Prostate gland (tissue), 2 donors: Measurements from ENCODE around the gene DLGAP1. TPM values are rescaled to one million over a fixed set of nuclear protein-coding genes. Genes with fewer than 3 reads are reported as not detected.

Experiments
- DNase-seq: peaks from one replicate; pipeline ENCODE4 v3.0.0-alpha.2; 2019; ENCODE audit warnings: low spot score
- H3K27ac ChIP-seq, 2 donors: fragments of 200-600 bp; sonication (generic); 2 replicates each; pipeline ENCODE4 v1.5.1; 2017 to 2019
- H3K27me3 ChIP-seq: fragments of 200-600 bp; sonication (generic); replicated peaks from 2 replicates; pipeline ENCODE4 v1.5.1; 2019; ENCODE audit not compliant: insufficient read depth
- H3K36me3 ChIP-seq, 2 donors: fragments of 200-600 bp; sonication (generic); 1 replicate in 1 of 2; 2 replicates in 1 of 2; pipeline versions ENCODE4 v1.5.1 to v1.8.1; 2017 to 2019
- H3K4me1 ChIP-seq: fragments of 200-600 bp; sonication (generic); replicated peaks from 2 replicates; pipeline ENCODE4 v1.5.1; 2019
- H3K4me3 ChIP-seq, 2 donors: fragments of 200-600 bp; sonication (generic); 2 replicates each; pipeline ENCODE4 v1.5.1; 2017 to 2019
- H3K9me3 ChIP-seq: fragments of 200-600 bp; sonication (generic); 2 replicates; pipeline ENCODE4 v1.5.1; 2017
- CTCF ChIP-seq, 4 experiments: fragments of 200-600 bp in 2 of 4; fragments of 450-650 bp in 2 of 4; sonication (generic) in 2 of 4; IDR thresholded peaks; 1 replicate in 3 of 4; 2 replicates in 1 of 4; pipeline ENCODE4 v1.5.1; 2016 to 2019; ENCODE audit warnings: antibody characterized with exemption in 4 of 4, mild to moderate bottlenecking in 2 of 4, moderate library complexity in 2 of 4
- POLR2A ChIP-seq: fragments of 450-650 bp; IDR thresholded peaks from one replicate; pipeline ENCODE4 v1.6.1; 2016; ENCODE audit warnings: antibody characterized with exemption, mild to moderate bottlenecking
- POLR2AphosphoS5 ChIP-seq: sonication (generic); formaldehyde crosslinking; IDR thresholded peaks from one replicate; pipeline ENCODE4 v1.6.1; 2017; ENCODE audit warnings: antibody characterized with exemption
- WGBS: methylation state at CpG from one replicate; pipeline ENCODE4 v1.1.5; 2018; 5-methylcytosine and 5-hydroxymethylcytosine counted together
- intact Hi-C: fragments of 100-400 bp; cut with DNase I; formaldehyde crosslinking; loops from one replicate; pipeline ENCODE4 v1.14.2; 2022
- total RNA-seq, 2 donors: library from RNA; depleted of rRNA; stranded (reverse); fragments of >200 nt; gene quantifications; one replicate each; pipeline ENCODE4 v1.1.0, GENCODE V29; 2016

DLGAP1 gene
- total RNA-seq, 2 donors from 2014 or later = 42.2 to 66.7 TPM

- Histone ChIP-seq H3K9me3 (no peaks in the 10 kb centered on the region), H3K36me3 (no peaks in the 10 kb centered on the region), H3K4me1 (no peaks in the 10 kb centered on the region), H3K27me3 (no peaks in the 10 kb centered on the region), H3K27ac (no peak overlapping the region), H3K4me3 (no peak overlapping the region)
- no peak for DNase-seq
- 86% methylated on average over 1 of the region's 1 CpG for WGBS
- TF ChIP-seq CTCF (IDR thresholded peaks at IDR 0.05) = no peak
- TF ChIP-seq POLR2A = no peak
- no peak for TF ChIP-seq POLR2AphosphoS5
- intact Hi-C loops = loop anchor here (10.0 kb wide), 1 partner anchor 952 kb away; no protein-coding TSS in a partner anchor
Observed at GRCh38 chr18:4102901-4103300, 352.2 kb downstream of the DLGAP1 start.

DNA sequence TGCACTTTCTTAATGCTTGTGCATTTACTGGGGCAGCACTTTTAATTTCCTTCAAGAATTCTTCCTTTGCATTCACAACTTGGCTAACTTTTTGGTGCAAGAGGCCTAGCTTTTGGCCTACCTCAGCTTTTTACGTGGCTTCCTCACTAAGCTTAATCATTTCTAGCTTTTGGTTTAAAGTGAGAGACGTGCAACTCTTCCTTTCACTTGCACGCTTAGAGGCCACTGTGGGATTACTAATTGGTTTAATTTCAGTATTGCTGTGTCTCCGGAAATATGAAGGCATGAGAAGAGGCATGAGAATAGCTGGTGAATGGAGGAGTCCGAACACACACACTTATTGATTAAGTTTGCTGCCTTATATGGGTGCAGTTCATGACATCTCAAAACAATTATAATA, 354.1 kb downstream of the DLGAP1 start:
- no peaks in the 10 kb centered on the region for H3K36me3 ChIP-seq
- no peaks in the 10 kb centered on the region for H3K27me3 ChIP-seq
- no peak for DNase-seq
- no peaks in the 10 kb centered on the region for H3K4me1 ChIP-seq
- no peak overlapping the region for H3K4me3 ChIP-seq
- H3K27ac ChIP-seq = no peak overlapping the region
- WGBS = 97% methylated on average over 5 of the region's 5 CpGs
- H3K9me3 ChIP-seq = no peaks in the 10 kb centered on the region
- intact Hi-C loops = loop anchor here (10.0 kb wide), 1 partner anchor 954 kb away; no protein-coding TSS in a partner anchor
- TF ChIP-seq CTCF (IDR thresholded peaks at IDR 0.05) (no peak), POLR2A (no peak), POLR2AphosphoS5 (no peak)

- no peaks in the 10 kb centered on the region for H3K27me3 ChIP-seq
- 3% methylated on average over 4 of the region's 4 CpGs for WGBS
- H3K36me3 ChIP-seq = no peaks in the 10 kb centered on the region
- intact Hi-C loops = no loop called here
- peak; percentile 64 for TF ChIP-seq POLR2AphosphoS5
- no peak for TF ChIP-seq POLR2A
- no peaks in the 10 kb centered on the region for H3K9me3 ChIP-seq
- no peak overlapping the region for H3K4me3 ChIP-seq
- no peaks in the 10 kb centered on the region for H3K4me1 ChIP-seq
- DNase-seq = peak; percentile 67
- H3K27ac ChIP-seq = no peak overlapping the region
Observed at GRCh38 chr18:4096486-4096885, 358.6 kb downstream of the DLGAP1 start.

GRCh38 chr18:4093676-4094075, 361.4 kb downstream of the DLGAP1 start:
- H3K27ac ChIP-seq = no peak overlapping the region
- DNase-seq = no peak
- intact Hi-C loops = no loop called here
- no peaks in the 10 kb centered on the region for H3K9me3 ChIP-seq
- WGBS = 57% methylated on average over 2 of the region's 2 CpGs
- TF ChIP-seq CTCF (IDR thresholded peaks at IDR 0.05) (no peak), POLR2AphosphoS5 (no peak), POLR2A (no peak)
- H3K4me3 ChIP-seq = no peak overlapping the region
- H3K27me3 ChIP-seq = no peaks in the 10 kb centered on the region
- no peaks in the 10 kb centered on the region for H3K36me3 ChIP-seq
- no peaks in the 10 kb centered on the region for H3K4me1 ChIP-seq

DNA sequence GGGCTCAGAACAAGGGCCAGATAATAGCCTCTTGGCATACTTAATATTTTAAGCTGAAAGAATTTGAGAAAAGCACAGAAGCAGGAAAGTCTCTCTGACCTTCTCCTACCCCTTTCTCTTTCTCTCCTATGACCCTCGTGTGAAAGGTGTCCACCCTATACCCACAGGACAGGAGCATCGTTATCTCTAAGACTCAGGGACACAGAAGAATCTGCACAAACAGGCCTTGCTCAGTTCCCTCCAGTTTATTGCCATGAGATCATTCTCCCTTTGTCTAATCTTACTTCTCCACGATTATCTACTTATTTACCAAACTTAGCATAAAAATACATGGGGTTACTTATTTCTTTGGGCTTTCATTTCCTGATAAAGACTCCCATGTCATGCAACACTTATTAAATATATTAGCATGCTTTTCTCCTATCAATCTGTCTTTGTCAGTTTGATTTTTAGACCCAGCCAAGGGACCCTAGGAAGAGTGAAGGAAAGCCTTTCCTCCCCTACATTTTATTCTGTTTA, 370.7 kb downstream of the DLGAP1 start:
- no peaks in the 10 kb centered on the region for H3K27me3 ChIP-seq
- intact Hi-C loops = no loop called here

More for the DNA sequence above, 370.7 kb downstream of the DLGAP1 start:
- Histone ChIP-seq H3K9me3 (no peaks in the 10 kb centered on the region), H3K36me3 (no peaks in the 10 kb centered on the region), H3K27ac (no peak overlapping the region), H3K4me3 (no peak overlapping the region), H3K4me1 (no peaks in the 10 kb centered on the region)
- DNase-seq = no peak
- WGBS = 29% methylated on average over 3 of the region's 3 CpGs
- TF ChIP-seq CTCF (IDR thresholded peaks at IDR 0.05) = no peak
- no peak for TF ChIP-seq POLR2AphosphoS5
- TF ChIP-seq POLR2A = no peak
